Measurements from ENCODE around the gene LMCD1. TPM values are rescaled to one million over a fixed set of nuclear protein-coding genes. Genes with fewer than 3 reads are reported as not detected.

Gene LMCD1
- total RNA-seq: 9.2 and 11.0 TPM in 2 replicates

GRCh38 chr3:8501371-8502131, at the start of gene LMCD1:
Gene LMCD1 (plus strand): TSS chr3:8501823. CDS start chr3:8501939, 116 bp downstream.

Other genes starting within 250 kb of the LMCD1 start
- under 0.01 TPM in 1 of 2 replicates, not detected in the other for gene SSUH2, start 143.0 kb downstream of the LMCD1 start, total RNA-seq
- not detected in 2 replicates for gene CAV3, start 232.0 kb downstream of the LMCD1 start, total RNA-seq